ENCODE results near the gene C1QTNF2.

Gene C1QTNF2

DNA sequence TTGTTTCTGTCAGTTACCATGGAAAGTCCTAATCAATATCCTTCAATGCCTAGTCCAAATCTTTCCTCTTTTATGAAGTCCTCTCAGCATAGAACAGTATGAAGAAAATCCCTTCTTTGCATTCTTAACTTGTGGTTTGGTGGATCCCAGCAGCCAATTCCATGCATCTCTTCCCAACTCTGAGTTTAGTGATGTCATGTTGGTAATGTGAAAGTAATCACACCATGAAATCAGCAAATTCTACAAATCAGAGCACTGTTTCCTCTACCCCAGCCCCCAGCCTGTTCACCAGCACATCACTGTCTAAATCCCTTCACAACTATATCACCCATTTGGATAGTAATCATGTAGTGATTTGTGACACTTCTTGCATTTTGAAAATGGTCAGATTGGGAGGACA, 4.7 kb upstream of the C1QTNF2 start:
- no peak for DNase-seq (ENCODE audit: low spot score)

DNA sequence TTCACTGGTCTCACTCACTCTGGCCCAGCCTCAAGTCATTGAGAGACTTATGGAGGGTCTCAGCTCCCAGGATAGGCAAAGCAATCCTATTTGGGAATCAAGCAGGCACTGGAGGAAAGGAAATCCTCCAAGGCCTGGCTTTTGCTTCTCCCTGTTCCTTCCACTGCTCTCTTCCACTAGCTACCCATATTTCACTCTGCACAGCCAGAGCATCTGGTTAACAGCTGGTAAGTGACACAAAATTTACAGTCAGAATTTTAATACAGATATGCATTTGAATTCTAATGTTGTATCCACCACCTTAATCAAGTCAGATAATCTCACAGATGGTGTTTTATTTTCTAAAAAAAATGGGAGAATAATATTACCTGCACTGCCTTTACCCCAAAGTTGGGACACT, 868 bp upstream of the C1QTNF2 start:
- DNase-seq (ENCODE audit: low spot score), result no peak

DNA sequence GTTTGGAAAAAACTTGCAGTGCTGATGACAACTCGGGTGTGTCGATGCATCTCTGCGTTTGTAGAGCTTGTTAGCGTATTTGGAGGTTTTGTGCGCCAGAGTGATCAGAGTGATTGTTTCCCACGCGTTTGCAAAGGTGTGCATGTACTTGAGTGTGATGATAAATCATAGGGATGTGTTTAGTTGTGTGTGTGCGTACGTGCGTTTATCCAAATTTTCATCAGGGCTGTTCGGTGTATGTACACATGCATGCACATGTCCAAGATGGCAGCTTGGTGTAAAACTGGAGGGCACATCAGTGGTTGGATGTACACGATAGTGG, 248 bp upstream of the C1QTNF2 start:
- DNase-seq (ENCODE audit: low spot score), result no peak

DNA sequence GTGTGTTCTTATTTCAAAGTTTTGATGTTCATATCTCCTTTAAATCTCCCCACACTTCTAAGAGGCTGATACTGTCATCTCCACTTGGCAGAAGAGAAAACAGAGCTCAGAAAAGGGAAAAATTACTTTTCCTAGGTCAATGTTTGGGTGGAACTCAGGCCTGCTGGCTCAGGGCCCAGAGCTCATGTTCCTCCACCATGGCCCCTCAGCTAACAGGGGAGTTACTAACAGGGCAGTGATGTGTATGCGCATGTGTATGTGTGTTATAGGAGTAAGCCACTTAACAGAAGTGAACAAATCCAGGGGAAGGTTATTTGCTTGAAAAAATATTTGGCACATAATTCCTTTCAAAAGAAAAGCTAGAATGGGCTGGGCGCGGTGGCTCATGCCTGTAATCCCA, 2.5 kb downstream of the C1QTNF2 start:
- DNase-seq (ENCODE audit: low spot score), result no peak

DNA sequence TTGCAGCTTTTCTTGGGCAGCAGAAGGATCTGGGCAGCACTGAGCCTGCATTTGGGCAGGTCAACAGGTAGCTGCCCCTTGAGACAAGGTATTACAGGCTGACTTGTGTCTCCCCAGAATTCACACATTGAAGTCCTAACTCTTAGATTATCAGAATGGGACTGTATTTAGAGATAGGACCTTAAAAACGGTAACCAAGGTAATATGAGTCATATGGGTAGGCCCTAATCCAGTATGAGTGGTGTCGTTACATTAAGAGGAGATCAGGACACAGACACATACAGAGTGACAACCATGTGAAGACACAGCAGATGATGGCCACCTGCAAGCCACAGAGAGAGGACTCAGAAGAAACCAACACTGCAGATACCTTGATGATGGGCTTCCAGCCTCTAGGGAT, 3.2 kb downstream of the C1QTNF2 start:
- no peak for DNase-seq (ENCODE audit: low spot score)

DNA sequence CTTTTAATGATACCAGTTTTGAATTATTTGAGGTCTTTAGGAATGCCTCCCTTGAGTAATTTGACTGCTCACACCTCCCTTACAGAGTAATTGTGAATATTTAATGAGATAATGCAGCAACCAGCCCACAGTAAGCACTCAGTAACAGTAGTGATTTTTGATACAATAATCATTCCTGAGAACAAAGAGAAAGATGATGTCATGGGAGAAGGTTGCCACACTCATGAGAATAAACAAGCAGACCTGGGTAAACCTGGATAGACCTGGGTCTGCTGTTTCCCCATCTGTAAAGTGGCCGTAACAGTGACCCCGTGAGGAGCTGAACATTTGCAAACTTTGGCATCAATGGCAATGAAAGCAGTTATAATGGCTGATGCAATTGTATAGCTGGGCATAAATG, 4.2 kb downstream of the C1QTNF2 start:
- no peak for DNase-seq (ENCODE audit: low spot score)

DNA sequence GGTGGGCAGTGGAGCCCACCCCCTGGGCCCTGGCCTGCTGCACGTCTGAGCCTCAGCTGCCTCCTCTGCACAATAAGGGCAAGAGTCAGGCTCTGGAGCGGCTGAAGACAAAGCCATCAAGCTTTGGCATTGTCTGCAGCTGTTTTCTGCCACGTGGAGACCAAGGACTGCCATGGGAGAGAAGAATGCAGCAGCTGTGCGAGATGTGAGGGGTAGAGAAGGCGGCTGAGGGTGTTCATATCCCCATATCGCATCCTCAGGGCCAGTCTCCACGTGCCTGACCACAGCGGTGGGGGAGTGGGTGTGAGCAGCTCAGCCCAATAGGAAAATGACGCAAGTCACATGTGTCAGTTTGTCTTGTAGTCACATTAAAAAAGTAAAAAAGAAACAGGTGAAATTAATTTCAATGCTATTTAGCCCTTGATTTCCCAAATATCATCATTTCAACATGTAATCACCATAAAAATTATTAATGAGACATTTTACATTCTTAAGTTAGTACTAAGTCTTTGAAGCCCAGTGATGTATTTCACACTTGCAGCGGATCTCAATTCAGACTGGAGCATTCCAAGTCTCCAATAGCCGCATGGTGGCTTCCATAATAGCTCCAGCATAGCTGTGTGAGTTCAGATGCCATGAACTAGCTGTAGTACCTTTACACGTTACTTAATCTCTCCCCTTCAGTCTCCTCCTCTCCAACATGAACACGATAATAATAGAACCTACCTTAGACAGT, 6.6 kb downstream of the C1QTNF2 start:
- no peak for DNase-seq (ENCODE audit: low spot score)

DNA sequence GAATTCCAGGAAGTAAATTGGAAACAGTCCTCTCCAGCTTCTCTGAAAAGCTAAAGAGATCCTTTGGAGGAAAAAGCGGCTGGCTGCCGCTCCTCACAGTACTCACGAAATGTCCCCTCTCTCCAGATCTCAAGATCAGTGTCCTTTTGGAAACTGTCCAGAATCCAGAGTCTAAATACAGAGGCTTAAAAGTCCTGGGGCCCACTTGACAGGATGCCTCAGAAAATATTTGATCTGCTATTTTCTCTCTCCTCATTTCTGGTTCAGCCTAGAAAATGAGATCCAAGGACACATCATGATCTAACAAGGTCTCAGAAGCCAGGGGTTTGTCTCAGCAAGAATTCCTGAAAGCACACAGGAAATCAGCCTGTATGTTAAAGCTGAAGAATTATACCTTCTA, 7.2 kb downstream of the C1QTNF2 start:
- DNase-seq (ENCODE audit: low spot score), result no peak

DNA sequence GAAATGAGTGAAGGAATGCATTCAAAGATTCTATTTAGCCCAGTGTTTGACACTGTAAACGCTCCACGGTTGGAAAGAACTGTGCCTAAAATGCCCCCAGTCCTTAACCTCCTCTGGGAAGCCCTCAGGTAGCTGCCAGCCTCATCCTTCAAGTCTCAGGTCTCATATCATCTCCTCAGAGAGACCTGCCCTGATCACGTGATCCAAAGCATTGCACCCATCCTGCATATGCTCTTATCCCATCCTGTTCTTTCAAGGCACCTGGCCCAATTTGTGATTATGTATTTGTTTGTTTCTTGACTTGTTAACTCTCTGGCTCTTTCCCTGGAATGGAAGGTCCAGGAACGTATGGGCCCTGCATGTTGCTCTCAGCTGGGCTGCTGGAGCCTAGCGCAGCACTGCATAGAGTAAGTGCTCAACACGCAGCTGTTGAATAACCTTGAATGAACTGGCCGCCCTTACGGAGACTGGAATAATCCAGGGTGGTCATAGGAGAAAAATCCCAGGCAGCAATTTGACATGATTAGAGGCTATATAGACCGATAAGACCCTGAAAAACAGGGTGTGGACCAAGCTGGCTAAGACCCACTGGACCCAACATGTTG, 8.7 kb downstream of the C1QTNF2 start:
- no peak for DNase-seq (ENCODE audit: low spot score)

DNA sequence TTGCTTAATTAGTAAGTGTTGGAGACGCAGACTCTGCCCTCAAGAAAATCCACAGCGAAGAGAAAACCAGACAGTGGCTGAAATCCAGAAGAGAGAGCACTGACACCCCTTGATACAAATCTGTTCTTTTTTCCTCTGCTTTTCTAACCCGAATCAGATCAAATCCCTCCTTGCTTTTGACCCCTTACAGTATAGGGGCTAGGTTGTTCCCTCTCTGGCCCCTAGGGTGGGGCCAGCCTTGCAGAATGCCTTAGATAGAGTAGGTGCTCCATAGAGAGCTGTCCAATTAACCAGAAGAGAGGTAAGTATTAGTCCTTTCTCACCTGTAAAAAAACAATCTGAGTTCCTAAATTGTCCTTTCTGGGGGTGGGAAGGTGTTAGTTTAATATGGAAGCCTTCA, 10.1 kb downstream of the C1QTNF2 start:
- DNase-seq (ENCODE audit: low spot score), result no peak

DNA sequence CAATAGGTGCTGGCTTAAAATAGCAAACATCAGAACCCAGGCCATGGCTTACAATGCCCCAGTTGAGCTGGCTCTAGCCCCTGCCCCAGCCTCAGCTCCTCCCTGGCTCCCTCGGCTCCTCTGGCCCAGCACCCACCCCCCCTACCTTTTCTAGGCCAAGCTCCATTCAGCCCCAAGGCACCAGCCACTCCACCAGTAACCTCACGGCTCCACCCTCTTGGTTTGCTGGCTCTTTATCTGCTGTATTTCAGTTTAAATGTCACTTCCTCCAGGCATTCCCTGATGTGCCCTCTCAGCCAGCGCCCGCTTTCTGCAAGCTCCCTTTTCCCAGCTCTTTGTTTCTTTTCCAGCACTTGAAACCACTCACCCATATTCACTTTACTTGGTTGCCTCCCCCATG, 10.6 kb downstream of the C1QTNF2 start:
- DNase-seq (ENCODE audit: low spot score), result no peak

DNA sequence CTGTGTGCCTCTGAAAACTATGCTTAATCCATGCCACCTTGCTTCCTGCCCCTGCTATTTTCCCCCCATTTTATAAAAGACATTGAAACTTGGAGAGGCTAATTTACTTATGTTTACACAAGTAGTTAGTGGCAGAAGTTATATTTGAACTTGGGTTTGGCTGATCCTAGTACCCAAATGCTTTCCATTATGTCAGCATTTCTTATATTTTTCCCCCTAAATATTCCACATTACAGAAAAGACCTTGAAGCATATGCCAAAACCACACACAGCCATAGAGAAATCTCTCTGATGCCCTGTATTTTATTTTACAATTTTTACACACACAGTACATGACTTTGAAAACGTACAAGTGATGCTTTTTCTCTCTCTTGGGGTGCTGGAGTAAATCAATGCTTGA, 11.2 kb downstream of the C1QTNF2 start:
- DNase-seq (ENCODE audit: low spot score), result no peak

DNA sequence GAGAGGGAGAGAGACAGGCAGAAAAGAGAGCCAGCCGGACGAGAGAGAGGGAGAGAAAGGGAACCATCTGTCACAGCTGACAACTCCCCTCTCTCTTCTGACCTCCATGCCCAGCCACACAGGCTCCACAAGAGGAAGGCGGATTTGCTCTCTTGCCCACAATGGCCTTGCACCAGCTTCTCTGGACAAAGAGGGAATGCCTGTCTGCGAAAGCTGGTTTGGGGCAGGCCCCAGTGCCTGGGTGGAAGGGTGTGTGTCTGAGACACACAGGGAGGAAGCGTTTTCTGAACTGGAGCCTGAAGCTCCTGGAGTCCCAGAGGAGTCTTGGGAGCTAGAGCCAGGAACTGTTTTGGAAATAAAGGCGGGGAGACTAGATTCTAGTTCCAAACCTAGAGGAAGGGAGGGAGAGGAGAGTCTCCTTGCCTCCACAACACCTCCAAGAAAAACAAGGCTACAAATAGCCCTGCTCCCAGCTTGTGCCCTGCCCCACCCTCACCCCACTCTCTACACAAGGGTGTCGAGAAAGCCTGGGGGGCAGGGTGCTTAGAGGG, 12.5 kb downstream of the C1QTNF2 start:
- DNase-seq (ENCODE audit: low spot score), result peak; percentile 21

DNA sequence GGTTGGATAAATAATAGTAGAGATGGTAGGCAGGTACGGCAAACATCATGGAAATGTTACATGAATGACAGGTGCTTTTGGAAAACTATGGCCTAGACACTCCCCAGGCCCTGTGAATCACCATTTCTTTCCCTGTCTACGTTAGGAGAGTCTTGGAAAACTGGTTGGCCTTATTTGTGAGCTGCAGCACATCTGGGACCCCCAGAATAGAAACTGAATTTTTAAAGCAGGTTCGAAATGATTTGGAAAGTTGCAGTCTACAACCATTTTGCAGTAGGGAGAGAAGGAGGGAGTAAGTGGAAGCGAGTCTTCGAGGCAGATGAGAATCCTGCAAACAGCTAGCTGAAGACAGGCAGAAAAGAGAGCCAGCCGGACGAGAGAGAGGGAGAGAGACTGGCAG, 13.0 kb downstream of the C1QTNF2 start:
- no peak for DNase-seq (ENCODE audit: low spot score)

DNA sequence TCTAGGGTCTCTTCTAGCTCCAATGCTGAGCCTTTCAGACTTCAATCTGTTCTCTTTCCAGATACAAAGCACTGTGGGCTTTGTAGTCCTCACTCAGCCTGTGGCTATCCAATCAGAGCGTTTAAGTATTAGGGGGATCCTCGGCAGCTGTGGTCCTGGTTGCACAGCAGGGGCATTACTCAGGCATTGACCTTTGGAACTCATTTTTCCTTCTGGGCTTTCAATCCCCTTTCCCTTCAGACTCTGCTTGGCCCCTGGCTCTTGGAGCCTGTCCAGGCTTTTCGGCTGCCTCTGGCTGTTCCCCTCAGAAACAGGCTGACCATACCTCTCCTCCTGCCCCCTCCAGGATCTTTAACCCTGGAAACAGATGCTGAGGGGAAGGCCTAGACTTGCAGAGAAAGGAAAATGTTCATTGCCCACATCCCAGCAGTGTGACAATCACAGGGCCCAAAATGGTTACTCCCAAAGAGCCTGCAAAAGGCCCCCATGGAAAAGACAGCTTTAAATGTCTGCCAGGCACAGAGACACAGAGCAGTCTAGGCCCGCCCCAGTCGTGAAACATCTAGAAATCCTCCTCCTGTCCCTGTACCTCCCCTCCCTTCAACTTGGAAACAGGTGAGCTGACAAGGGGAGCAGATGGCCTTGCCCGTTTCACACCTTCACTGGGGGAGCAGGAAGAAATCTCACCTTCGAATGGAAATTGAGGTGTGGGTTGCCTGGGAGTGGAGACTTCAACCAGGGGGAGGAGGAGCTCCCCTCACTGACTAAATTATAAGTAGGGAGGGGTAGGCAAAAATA, 13.7 kb downstream of the C1QTNF2 start:
- no peak for DNase-seq (ENCODE audit: low spot score)

DNA sequence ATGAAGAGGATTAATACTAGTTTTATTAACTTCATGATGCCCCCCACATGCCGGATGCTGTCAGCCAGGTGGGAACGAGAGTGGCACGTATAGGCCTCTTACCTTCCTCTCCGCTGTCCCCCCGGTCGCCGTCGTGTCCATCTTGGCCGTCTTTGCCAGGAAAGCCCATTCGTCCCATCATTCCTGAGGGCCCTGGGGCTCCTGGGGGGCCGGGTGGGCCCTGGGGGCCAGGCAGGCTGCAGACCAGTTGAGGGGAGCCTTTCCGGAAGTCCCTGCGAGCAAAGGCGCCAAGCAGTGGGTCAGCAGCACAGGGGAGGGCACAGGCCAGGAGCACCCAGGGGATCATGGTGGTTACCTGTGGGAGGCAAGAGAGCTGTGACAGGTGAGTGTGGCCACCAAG, 15.8 kb downstream of the C1QTNF2 start:
- no peak for DNase-seq (ENCODE audit: low spot score)

DNA sequence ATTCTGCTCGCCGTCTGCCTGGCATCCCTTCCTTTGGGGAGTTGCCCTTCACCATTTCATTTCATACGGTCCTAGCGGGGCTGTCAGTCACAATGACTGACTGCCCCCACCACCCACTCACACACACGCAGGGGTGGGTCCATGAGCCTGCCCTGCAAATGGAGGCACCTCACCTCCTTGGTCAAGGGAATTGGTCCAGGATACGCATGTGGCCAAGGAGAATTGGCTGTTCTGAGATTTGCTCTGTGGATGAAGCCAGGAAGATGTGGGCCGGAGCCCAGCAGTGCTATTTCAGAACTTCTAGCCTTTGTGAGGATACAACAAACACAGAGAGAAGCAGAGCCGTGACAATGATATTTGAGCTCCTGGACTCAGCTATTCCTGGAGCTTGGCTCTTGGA, 17.0 kb downstream of the C1QTNF2 start:
- DNase-seq (ENCODE audit: low spot score), result peak; percentile 72

DNA sequence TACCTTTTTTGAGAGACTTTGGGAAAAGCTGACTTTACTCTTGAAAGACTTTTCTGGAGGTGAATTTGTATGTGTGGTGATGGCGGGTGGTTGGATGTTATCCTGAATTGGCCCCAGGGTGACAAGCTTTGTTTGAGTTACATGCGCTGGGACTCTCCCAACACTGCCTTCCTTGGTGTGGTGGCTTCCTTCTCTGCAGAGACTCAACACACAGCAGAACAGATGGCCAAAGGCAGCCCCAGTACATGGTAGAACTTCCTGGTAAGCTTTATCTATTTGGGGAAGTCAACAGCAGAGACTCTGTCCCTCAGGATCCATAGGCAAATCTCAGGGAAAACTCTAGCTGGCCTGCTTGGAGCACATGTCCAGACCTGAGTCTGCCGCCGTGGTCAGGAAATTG, 18.1 kb downstream of the C1QTNF2 start:
- no peak for DNase-seq (ENCODE audit: low spot score)

DNA sequence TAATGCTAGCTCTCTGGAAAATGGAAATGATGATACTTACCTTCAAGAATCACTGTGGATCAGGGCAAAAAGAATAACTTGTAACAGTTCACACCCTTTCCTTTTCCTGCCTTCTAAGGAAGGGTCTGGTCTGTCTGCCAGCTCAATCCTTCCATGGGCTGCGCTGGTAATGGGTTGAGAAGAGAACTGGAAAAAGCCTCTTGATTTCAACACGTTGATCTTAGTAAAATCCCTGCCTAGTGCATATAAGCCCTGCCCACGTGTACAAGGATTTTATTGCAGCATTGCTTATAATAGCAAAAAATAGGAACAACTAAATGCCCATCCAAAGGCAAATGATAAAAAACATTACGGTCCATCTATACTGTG, 20.5 kb downstream of the C1QTNF2 start:
- no peak for DNase-seq (ENCODE audit: low spot score)

DNA sequence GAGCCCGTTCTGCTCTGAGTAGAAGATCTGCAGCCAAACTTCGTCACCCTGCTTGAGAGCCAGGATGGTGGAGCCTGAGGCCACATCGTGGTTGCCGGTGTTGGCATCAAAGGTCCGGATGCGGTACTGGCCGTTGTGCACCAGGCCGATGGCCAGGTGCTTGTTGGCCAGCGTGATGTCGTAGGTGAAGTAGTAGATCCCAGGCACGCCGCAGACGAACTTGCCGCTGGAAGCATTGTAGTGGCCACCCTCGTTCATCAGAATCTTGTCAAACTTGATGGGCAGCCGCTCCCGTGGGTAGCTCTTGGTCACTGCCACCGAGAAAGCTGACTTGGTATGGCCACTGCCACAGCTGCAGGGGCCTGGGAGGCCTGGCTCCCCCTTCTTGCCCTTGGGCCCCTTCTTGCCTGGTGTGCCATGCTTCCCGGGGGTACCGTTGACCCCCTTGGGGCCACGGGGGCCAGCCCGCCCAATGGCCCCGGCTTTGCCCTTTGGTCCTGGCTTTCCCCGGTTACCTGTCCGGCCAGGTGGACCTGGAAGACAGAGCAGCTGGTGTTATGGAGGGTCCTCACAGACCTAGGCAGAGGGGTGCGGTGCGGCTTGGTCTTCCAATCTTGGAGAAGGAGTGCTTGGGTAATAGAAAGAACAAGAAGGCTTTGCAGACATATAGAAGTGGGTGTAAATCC, 21.0 kb downstream of the C1QTNF2 start:
- no peak for DNase-seq (ENCODE audit: low spot score)

DNA sequence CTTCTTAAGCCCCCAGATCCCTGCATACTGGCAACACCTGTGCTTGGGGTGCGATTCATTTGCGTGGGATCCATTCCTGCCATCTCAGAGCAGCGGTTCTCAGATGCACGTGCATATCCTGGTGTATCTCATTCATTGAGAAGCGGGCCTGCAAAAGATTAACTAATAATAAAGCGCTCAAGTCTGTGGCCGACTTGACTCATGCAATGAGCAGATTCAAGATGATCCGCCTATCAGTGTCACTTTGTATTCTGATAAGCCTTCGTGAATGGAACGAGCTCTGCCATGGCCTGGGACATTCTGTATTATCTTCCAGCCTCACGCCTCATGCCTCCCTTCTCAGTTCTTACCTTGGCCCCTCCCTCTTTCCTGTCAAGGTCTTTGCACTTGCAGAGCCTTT, 22.3 kb downstream of the C1QTNF2 start:
- DNase-seq (ENCODE audit: low spot score), result no peak

DNA sequence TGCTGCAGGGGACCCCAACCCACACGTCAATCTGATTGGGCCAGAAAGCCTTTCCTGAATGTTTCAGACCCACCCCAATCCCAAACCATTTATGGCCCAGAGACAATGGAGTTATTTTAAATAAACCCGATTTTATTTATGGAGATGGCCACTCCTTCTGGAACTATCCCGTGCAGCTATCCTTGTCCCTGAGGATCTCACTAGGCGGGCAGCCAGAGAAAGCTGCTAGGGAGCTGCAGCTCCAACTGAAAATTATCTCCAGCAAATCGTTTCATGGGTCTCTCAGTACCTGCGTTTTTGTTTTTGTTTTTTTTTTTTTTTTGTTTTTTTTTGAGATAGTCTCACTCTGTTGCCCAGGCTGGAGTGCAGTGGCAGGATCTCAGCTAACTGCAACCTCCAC, 23.0 kb downstream of the C1QTNF2 start:
- DNase-seq (ENCODE audit: low spot score), result no peak
